Coronary artery (tissue), 2 donors: ENCODE data around the gene CTNNA2.
"Not testable (repeated sequence)": the region's sequence is repeated elsewhere in the genome, so short reads cannot be mapped to it uniquely, and the experiment has no call there.

Experiments used
- DNase-seq: peaks from one replicate; pipeline ENCODE4 v3.0.0-alpha.2; 2017; ENCODE audit warnings: low spot score
- H3K27ac ChIP-seq, 2 donors: fragments of 200-600 bp; sonication (generic); one replicate each; pipeline ENCODE4 v1.5.1; 2016 to 2019
- H3K4me3 ChIP-seq: fragments of 200-600 bp; sonication (generic); 2 replicates; pipeline ENCODE4 v1.5.1; 2016; ENCODE audit warnings: mild to moderate bottlenecking, moderate library complexity
- TF ChIP-seq, protein P1 (sequence below): fragments of 200-600 bp; sonication (generic); IDR thresholded peaks from one replicate; pipeline ENCODE4 v1.5.1; 2019; ENCODE audit warnings: antibody characterized with exemption

CTNNA2 gene

DNA sequence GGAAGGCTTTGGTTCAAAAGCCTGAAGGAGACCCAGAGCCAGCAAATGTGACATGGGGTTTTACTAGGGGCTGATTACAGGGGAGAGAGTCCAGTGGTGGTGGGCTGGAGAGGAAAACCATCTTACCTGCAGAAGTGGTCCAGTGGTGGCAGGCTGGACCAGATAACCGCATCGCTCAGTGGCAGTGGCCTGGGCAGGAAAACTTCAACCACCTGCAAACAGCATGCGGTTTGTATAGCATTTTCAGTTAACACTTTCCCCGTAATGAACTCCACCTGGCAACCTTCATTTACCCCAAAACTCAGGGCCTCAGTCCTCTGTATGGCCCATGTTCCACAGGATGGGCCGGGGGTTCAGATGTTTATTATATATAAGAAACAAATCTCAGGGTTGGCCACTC is 677.3 kb downstream of the CTNNA2 start:
- TF ChIP-seq, protein P1, sequence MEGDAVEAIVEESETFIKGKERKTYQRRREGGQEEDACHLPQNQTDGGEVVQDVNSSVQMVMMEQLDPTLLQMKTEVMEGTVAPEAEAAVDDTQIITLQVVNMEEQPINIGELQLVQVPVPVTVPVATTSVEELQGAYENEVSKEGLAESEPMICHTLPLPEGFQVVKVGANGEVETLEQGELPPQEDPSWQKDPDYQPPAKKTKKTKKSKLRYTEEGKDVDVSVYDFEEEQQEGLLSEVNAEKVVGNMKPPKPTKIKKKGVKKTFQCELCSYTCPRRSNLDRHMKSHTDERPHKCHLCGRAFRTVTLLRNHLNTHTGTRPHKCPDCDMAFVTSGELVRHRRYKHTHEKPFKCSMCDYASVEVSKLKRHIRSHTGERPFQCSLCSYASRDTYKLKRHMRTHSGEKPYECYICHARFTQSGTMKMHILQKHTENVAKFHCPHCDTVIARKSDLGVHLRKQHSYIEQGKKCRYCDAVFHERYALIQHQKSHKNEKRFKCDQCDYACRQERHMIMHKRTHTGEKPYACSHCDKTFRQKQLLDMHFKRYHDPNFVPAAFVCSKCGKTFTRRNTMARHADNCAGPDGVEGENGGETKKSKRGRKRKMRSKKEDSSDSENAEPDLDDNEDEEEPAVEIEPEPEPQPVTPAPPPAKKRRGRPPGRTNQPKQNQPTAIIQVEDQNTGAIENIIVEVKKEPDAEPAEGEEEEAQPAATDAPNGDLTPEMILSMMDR: no peak
- Histone ChIP-seq H3K27ac (no peak overlapping the region), H3K4me3 (no peak overlapping the region)
- no peak for DNase-seq

DNA sequence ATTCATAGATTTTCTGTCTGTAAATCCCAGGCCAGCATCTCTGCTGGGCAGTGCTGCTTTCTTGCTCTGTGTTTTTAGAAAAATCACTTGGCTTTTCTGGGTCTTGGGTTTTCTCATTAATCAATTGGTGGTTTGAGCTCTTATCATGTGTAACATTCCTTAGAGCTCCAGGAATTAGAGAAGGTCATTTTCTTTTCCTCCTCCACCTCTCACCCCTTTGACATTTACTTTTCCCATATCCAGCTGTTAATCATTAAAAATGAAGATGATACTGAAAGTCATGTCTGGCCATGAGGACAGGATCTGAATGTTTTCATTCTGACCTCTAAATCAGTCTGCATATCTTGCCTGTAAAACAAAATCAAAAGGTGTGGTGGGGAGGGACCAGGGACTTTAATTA is 680.7 kb downstream of the CTNNA2 start:
- TF ChIP-seq, protein P1: no peak
- no peak overlapping the region for H3K27ac ChIP-seq
- no peak overlapping the region for H3K4me3 ChIP-seq
- DNase-seq: no peak

DNA sequence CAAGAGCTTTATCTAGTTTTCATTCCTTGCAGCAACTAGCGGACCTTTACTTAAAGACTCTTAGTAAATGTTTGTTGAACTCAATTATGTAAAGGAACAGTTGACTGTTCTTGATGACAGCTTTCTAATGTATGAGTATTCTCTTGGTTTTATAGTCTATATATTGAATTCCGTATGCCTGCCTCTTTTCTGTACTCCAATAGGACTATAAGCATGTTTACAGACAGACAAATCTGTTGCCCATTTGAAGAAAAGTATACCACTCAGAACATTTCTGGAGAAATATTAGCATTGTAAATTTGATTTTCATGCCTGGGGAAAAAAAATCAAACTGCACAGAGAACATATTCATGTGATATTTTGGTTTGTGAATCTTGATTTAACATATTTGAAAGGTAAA is 682.2 kb downstream of the CTNNA2 start:
- TF ChIP-seq, protein P1: no peak
- DNase-seq: no peak
- no peak overlapping the region for H3K4me3 ChIP-seq
- no peak overlapping the region for H3K27ac ChIP-seq

DNA sequence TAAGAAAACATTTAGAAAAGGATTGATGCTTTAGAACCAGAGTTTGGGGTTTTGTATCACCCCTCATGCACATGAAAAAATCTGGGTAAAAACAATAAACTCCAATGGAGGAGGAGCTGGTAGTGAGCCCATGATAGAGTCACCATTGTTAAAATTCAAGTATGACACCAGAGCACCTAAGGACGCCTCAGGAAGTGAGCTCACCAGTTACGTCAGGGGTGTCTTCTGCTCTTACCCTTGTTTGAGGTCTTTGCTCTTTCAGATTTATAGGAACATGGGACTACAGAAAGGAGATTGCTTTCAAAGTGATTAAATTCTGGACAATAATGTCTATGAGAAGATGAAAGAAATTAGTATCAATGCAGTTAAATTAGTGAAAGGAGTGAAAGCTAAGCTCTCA is 685.2 kb downstream of the CTNNA2 start:
- DNase-seq: no peak
- Histone ChIP-seq H3K4me3 (no peak overlapping the region), H3K27ac (no peak overlapping the region)
- TF ChIP-seq, protein P1: no peak

DNA sequence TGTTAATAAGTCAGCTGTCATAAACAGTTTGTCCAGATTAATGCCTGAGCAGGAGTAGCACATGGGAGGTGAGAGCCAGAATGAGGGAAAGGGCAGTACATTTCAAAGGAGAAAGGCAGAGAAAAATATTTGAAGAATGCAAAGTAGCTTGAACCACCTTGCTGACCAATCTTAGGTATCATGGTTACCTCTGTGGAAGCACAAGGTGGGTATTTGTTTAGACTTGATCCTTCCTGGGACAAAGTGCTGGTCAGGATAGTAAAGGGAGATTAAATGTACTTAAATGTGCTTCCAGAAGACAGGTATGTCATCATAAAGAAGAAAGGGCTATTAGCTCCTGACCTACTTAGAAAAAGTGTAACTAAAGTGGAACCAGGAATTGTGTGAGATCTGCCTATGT is 686.7 kb downstream of the CTNNA2 start:
- H3K27ac ChIP-seq: no peak overlapping the region
- no peak for DNase-seq
- no peak overlapping the region for H3K4me3 ChIP-seq
- TF ChIP-seq, protein P1: no peak

DNA sequence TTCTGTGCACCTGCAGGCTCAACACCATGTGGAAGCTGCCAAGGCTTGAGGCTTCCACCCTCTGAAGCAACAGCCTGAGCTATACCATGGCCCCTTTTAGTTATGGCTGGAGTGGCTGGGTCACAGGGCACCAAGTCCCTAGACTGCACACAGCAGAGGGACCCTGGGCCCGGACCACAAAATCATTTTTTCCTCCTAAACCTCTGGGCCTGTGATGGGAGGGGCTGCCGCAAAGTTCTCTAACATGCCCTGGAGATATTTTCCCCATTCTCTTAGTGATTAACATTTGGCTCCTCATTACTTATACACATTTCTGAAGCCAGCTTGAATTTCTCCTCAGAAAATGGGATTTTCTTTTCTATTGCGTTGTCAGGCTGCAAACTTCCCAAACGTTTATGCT is 691.1 kb downstream of the CTNNA2 start:
- not testable (repeated sequence) for H3K27ac ChIP-seq, H3K4me3 ChIP-seq, DNase-seq

DNA sequence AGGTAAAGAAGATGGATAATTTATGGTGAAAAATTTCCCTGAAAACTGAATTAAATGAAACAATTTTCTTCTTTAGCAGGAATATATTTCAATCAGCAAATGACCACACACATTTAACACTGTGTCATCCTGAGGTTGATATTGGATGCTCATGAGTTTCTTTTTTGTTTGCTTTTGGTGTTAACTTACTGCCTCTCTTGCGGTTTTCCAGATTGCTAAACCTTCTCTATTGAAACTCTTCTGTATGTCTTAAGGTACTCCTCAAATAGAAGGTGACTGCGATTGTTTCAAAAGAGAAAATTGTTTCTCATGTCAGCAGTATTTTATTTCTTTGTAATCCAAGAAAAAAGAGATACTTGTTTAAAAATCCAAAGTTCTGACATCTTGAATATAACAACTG is 692.6 kb downstream of the CTNNA2 start:
- TF ChIP-seq, protein P1: no peak
- DNase-seq: no peak
- H3K4me3 ChIP-seq: no peak overlapping the region
- H3K27ac ChIP-seq: no peak overlapping the region

DNA sequence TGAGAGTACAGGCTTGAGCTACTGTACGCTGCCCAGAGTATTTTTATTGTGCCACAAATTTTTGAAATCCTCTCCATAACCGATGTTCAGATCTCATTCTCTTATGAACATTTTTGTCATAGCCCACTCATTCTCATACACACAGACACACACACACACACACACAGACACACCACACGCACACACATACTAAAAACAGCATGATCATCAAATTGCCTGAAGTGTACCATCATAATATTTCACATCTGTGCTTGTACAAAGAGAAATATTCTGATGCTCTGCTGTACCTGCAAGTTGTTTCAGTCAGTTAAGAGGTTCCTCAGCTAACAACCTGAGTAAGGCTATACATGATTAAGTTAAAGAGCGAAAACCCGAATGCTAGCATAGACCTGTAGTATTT is 696.6 kb downstream of the CTNNA2 start:
- DNase-seq: no peak
- Histone ChIP-seq H3K27ac (no peak overlapping the region), H3K4me3 (no peak overlapping the region)
- TF ChIP-seq, protein P1: no peak
